GM23338 (cell line): ENCODE results near the gene NIPAL3. TPM values are rescaled to one million over a fixed set of nuclear protein-coding genes. Genes with fewer than 3 reads are reported as not detected.

Source experiments
- ATAC-seq: fragments of 200-7000 bp; cut with Tn5 transposase; 3 replicates; pipeline ENCODE4 v1.9.1; 2020
- DNase-seq: peaks from one replicate; pipeline ENCODE4 v3.0.0-alpha.2; 2015; ENCODE audit warnings: low spot score
- H2AFZ ChIP-seq: fragments of 200-600 bp; sonication (generic); 2 replicates; pipeline ENCODE4 v1.8.0; 2016; ENCODE audit warnings: antibody characterized with exemption, mild to moderate bottlenecking, moderate library complexity
- H3F3A ChIP-seq: fragments of 200-600 bp; sonication (generic); replicated peaks from 2 replicates; pipeline ENCODE4 v1.8.0; 2017; ENCODE audit warnings: antibody characterized with exemption, mixed run types, low read depth
- H3K27ac ChIP-seq: fragments of 200-600 bp; sonication (generic); 2 replicates; pipeline ENCODE4 v1.6.1; 2016; ENCODE audit warnings: low read depth
- H3K27me3 ChIP-seq: fragments of 200-600 bp; sonication (generic); 2 replicates; pipeline ENCODE4 v1.8.0; 2016; ENCODE audit warnings: mild to moderate bottlenecking, mixed run types, moderate library complexity; ENCODE audit not compliant: insufficient read depth
- H3K36me3 ChIP-seq: fragments of 200-600 bp; sonication (generic); 2 replicates; pipeline ENCODE4 v1.8.0; 2016; ENCODE audit warnings: mild to moderate bottlenecking; ENCODE audit not compliant: insufficient read depth
- H3K4me1 ChIP-seq: fragments of 200-600 bp; sonication (generic); 2 replicates; pipeline ENCODE4 v1.8.0; 2016; ENCODE audit warnings: mild to moderate bottlenecking, moderate library complexity; ENCODE audit not compliant: insufficient read depth
- H3K4me2 ChIP-seq: fragments of 200-600 bp; sonication (generic); 2 replicates; pipeline ENCODE4 v1.7.1; 2017; ENCODE audit warnings: mixed run types
- H3K4me3 ChIP-seq: fragments of 200-600 bp; sonication (generic); 2 replicates; pipeline ENCODE4 v1.6.1; 2016; ENCODE audit warnings: mixed run types
- H3K79me2 ChIP-seq: fragments of 200-600 bp; sonication (generic); replicated peaks from 2 replicates; pipeline ENCODE4 v1.8.0; 2017; ENCODE audit warnings: mild to moderate bottlenecking; ENCODE audit not compliant: insufficient read depth
- H3K9me2 ChIP-seq: fragments of 200-600 bp; sonication (generic); 2 replicates; pipeline ENCODE4 v1.8.0; 2017; ENCODE audit not compliant: insufficient read depth
- H4K20me1 ChIP-seq: fragments of 200-600 bp; sonication (generic); replicated peaks from 2 replicates; pipeline ENCODE4 v1.8.0; 2017; ENCODE audit warnings: mild to moderate bottlenecking; ENCODE audit not compliant: insufficient read depth
- H3K27ac Mint-ChIP-seq: 2 replicates; pipeline ENCODE4 v1.8.0; 2020; ENCODE audit warnings: inconsistent platforms, mild to moderate bottlenecking, moderate library complexity, mixed read lengths
- H3K27me3 Mint-ChIP-seq: 3 replicates; pipeline ENCODE4 v1.8.0; 2022; ENCODE audit warnings: low read depth, mild to moderate bottlenecking, moderate library complexity, mixed read lengths, inconsistent platforms; ENCODE audit not compliant: insufficient read depth, poor library complexity
- H3K36me3 Mint-ChIP-seq: 3 replicates; pipeline ENCODE4 v1.8.0; 2021; ENCODE audit warnings: low read depth, mild to moderate bottlenecking, inconsistent platforms, moderate library complexity, mixed read lengths
- H3K4me1 Mint-ChIP-seq: 3 replicates; pipeline ENCODE4 v1.8.0; 2020; ENCODE audit warnings: mild to moderate bottlenecking, inconsistent platforms, mixed read lengths
- H3K4me3 Mint-ChIP-seq: 3 replicates; pipeline ENCODE4 v1.8.0; 2021; ENCODE audit warnings: moderate library complexity, mild to moderate bottlenecking, inconsistent platforms, mixed read lengths
- H3K9me3 Mint-ChIP-seq: 3 replicates; pipeline ENCODE4 v1.8.0; 2020; ENCODE audit warnings: moderate library complexity, mild to moderate bottlenecking, inconsistent platforms, mixed read lengths
- CREB1 ChIP-seq: fragments of 250-450 bp; sonication (Bioruptor Pico); IDR thresholded peaks from 2 replicates; pipeline ENCODE4 v1.5.0; 2020; ENCODE audit warnings: low read depth, mild to moderate bottlenecking, moderate library complexity
- CTCF ChIP-seq, 2 experiments: fragments of 200-600 bp in 1 of 2; sonication (generic) in 1 of 2; conservative IDR thresholded peaks; 2 replicates each; pipeline versions ENCODE4 v1.5.1 to v1.6.1; 2016 to 2017; ENCODE audit warnings: antibody characterized with exemption in 2 of 2, low read depth in 2 of 2, mild to moderate bottlenecking in 2 of 2, moderate library complexity in 1 of 2
- EZH2 ChIP-seq: fragments of 200-600 bp; sonication (generic); IDR thresholded peaks from one replicate; pipeline ENCODE4 v1.8.0; 2017; ENCODE audit warnings: antibody characterized with exemption, mild to moderate bottlenecking, low read depth; ENCODE audit not compliant: unreplicated experiment
- EZH2phosphoT487 ChIP-seq: fragments of 200-600 bp; sonication (generic); IDR thresholded peaks from one replicate; pipeline ENCODE4 v1.8.1; 2018; ENCODE audit warnings: antibody characterized with exemption; ENCODE audit not compliant: unreplicated experiment
- POLR2AphosphoS5 ChIP-seq: IDR thresholded peaks from 2 replicates; pipeline ENCODE4 v1.6.1; 2016; ENCODE audit warnings: antibody characterized with exemption, low read depth
- ZNF114 ChIP-seq: fragments of 250-450 bp; sonication (Bioruptor Pico); IDR thresholded peaks from 2 replicates; pipeline ENCODE4 v1.5.0; 2020; ENCODE audit warnings: mild to moderate bottlenecking, moderate library complexity
- ZNF331 ChIP-seq: fragments of 250-450 bp; sonication (Bioruptor Pico); IDR thresholded peaks from 2 replicates; pipeline ENCODE4 v1.5.0; 2020; ENCODE audit warnings: low read depth, mild to moderate bottlenecking, moderate library complexity
- ZNF462 ChIP-seq: fragments of 250-450 bp; sonication (Bioruptor Pico); IDR thresholded peaks from 2 replicates; pipeline ENCODE4 v1.5.0; 2020; ENCODE audit warnings: mild to moderate bottlenecking, moderate library complexity
- polyA plus RNA-seq: library from polyadenylated mRNA; unstranded; fragments of >200 nt; fragmentation: Nextera tagmentation; extraction: Ambion mirVana; gene quantifications from 2 replicates; pipeline ENCODE4 v1.2.1, GENCODE V29; 2016
- total RNA-seq: library from RNA; depleted of rRNA; stranded (reverse); fragments of >200 nt; shearing (Covaris generic); gene quantifications from 2 replicates; pipeline ENCODE4 v1.2.3, GENCODE V29; 2014
- TF ChIP-seq, protein P1 (sequence below): IDR thresholded peaks from 2 replicates; pipeline ENCODE4 v1.6.1; 2016; ENCODE audit warnings: antibody characterized with exemption
- TF ChIP-seq, protein P2 (sequence below): IDR thresholded peaks from one replicate; pipeline ENCODE4 v1.6.1; 2018; ENCODE audit warnings: antibody characterized with exemption; ENCODE audit not compliant: unreplicated experiment

NIPAL3 gene
- total and polyA plus RNA-seq, 2 experiments from 2014 or later: 5.5 to 9.6 TPM

- no peak for TF ChIP-seq CTCF (conservative IDR thresholded peaks at IDR 0.05; ENCODE audit: low read depth in 2 of 2)
Measured at GRCh38 chr1:24465099-24465498, 49.5 kb downstream of the NIPAL3 start (continued).

GRCh38 chr1:24465638-24466037 is 50.0 kb downstream of the NIPAL3 start:
- DNase-seq: no peak
- TF ChIP-seq CREB1 (CRISPR knock-in tag) (no peak), CTCF (conservative IDR thresholded peaks at IDR 0.05; ENCODE audit: low read depth in 2 of 2) (no peak), POLR2AphosphoS5 (no peak), ZNF331 (no peak), EZH2phosphoT487 (no peak), EZH2 (no peak), ZNF114 (no peak), ZNF462 (CRISPR knock-in tag) (no peak)
- TF ChIP-seq, protein P1, sequence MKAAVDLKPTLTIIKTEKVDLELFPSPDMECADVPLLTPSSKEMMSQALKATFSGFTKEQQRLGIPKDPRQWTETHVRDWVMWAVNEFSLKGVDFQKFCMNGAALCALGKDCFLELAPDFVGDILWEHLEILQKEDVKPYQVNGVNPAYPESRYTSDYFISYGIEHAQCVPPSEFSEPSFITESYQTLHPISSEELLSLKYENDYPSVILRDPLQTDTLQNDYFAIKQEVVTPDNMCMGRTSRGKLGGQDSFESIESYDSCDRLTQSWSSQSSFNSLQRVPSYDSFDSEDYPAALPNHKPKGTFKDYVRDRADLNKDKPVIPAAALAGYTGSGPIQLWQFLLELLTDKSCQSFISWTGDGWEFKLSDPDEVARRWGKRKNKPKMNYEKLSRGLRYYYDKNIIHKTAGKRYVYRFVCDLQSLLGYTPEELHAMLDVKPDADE: no peak
- TF ChIP-seq, protein P2, sequence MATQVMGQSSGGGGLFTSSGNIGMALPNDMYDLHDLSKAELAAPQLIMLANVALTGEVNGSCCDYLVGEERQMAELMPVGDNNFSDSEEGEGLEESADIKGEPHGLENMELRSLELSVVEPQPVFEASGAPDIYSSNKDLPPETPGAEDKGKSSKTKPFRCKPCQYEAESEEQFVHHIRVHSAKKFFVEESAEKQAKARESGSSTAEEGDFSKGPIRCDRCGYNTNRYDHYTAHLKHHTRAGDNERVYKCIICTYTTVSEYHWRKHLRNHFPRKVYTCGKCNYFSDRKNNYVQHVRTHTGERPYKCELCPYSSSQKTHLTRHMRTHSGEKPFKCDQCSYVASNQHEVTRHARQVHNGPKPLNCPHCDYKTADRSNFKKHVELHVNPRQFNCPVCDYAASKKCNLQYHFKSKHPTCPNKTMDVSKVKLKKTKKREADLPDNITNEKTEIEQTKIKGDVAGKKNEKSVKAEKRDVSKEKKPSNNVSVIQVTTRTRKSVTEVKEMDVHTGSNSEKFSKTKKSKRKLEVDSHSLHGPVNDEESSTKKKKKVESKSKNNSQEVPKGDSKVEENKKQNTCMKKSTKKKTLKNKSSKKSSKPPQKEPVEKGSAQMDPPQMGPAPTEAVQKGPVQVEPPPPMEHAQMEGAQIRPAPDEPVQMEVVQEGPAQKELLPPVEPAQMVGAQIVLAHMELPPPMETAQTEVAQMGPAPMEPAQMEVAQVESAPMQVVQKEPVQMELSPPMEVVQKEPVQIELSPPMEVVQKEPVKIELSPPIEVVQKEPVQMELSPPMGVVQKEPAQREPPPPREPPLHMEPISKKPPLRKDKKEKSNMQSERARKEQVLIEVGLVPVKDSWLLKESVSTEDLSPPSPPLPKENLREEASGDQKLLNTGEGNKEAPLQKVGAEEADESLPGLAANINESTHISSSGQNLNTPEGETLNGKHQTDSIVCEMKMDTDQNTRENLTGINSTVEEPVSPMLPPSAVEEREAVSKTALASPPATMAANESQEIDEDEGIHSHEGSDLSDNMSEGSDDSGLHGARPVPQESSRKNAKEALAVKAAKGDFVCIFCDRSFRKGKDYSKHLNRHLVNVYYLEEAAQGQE: no peak

More at GRCh38 chr1:24465638-24466037, 50.0 kb downstream of the NIPAL3 start:
- Histone ChIP-seq H3K27me3 (no peaks in the 10 kb centered on the region), H3F3A (no peaks in the 10 kb centered on the region), H3K4me2 (peak overlapping the region; percentile 78; the same call in 1 of the 2 replicates), H3K79me2 (no peaks in the 10 kb centered on the region), H4K20me1 (no peaks in the 10 kb centered on the region), H3K27ac (no peak overlapping the region), H3K4me1 (peaks cover 28% of the 10 kb centered on the region), H2AFZ (no peak overlapping the region), H3K36me3 (no peaks in the 10 kb centered on the region), H3K9me2 (no peaks in the 10 kb centered on the region), H3K4me3 (no peak overlapping the region)
- ATAC-seq: no peak
- H3K4me1 Mint-ChIP-seq: peaks cover 47% of the 10 kb centered on the region
- H3K4me3 Mint-ChIP-seq: no peak overlapping the region
- H3K36me3 Mint-ChIP-seq: peaks cover 24% of the 10 kb centered on the region
- peaks cover 5% of the 10 kb centered on the region; the same call in 2 of the 3 replicates for H3K9me3 Mint-ChIP-seq
- H3K27ac Mint-ChIP-seq: peak overlapping the region; percentile 50; the same call in 1 of the 2 replicates
- H3K27me3 Mint-ChIP-seq: peaks cover 5% of the 10 kb centered on the region
